Measurements from ENCODE around the gene MX1.

GRCh38 chr21:41483973-41484372 is 57.9 kb downstream of the MX1 start:
- TF ChIP-seq ZFP41 (CRISPR knock-in tag; IDR thresholded peaks at IDR 0.05; ENCODE audit: borderline replicate concordance) (no peak), KAT7 (CRISPR knock-in tag; IDR thresholded peaks at IDR 0.05; ENCODE audit: borderline replicate concordance) (no peak), EHMT2 (IDR thresholded peaks at IDR 0.05; ENCODE audit: borderline replicate concordance, low read depth, low read length) (no peak), BCLAF1 (IDR thresholded peaks at IDR 0.05) (no peak), RAD21 (CRISPR knock-in tag; IDR thresholded peaks at IDR 0.05) (no peak), ZNF44 (CRISPR knock-in tag; IDR thresholded peaks at IDR 0.05) (no peak), CTCF (CRISPR knock-in tag; IDR thresholded peaks at IDR 0.05) (no peak)

Data from HepG2 (cell line).